ENCODE measurements around the gene CDX1.
A peak's percentile ranks its signal among the peaks of the same experiment; 100 is the strongest.

Gene CDX1

GRCh38 chr5:150208187-150209098, 41.9 kb downstream of the CDX1 start:
- no peak for DNase-seq (ENCODE audit: low spot score)

GRCh38 chr5:150209099-150209635, 42.6 kb downstream of the CDX1 start:
- DNase-seq (ENCODE audit: low spot score), result no peak

DNA sequence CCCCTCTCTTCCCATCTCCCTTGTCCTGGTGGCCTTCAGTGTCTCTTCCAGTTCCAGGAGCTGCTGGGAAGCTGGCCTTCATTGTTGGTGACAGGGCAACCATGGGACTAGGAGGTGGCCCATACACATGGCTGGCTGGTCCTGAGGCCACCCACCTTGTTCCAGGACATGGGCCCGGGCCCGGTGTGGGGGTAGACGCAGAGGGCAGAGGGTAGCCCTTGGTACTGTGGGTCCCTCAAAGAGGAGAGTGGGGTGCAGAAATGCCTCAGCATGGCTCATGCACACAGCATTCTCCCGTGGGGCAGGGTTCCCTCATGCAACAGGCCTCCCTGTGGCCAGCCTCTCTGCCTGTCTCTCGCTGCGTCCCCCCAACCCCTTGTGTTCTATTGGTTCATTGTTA, 44.1 kb downstream of the CDX1 start:
- no peak for DNase-seq (ENCODE audit: low spot score)

DNA sequence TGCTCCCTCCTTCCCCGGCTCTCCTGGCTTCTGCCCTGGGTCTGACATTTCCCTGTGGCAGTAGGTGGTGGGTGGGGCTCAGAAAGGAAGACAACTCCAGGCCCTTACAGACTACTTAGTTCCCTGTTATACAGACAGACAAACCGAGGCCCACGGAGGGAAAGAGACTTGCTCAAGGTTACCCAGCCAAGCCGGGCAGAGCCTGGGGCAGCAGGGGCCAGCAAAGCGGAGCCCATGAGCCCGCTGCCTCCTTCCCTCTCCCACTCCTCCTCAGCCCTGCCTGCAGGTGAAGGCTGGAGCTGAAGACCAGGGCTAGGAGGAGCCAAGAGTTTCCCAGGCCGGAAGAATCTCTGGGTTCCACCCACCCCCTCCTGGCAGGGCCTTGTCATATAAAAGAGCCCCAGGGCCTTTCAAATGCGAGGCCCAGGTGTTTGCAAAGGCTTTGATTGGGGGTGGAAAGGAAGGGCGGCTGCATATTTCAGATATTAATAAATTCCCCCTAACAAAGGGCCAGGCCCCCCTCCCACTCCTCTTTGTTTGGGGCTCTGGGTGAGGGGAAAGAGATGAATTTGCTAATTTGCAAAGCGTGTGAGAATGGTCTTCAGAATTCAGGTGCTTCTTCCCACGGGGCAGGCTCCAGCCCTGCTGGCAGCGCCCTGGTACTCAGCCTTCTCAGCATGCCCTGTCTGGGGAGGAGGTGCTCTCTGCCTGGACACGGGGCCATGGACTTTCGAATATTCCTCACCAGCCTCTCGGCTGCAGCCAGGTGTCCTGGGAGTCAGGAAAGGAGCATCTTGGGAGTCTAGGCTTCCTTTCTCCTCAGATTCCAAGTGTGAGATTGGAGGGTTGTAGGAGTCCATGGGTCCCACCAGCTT, 44.8 kb downstream of the CDX1 start:
- no peak for DNase-seq (ENCODE audit: low spot score)

DNA sequence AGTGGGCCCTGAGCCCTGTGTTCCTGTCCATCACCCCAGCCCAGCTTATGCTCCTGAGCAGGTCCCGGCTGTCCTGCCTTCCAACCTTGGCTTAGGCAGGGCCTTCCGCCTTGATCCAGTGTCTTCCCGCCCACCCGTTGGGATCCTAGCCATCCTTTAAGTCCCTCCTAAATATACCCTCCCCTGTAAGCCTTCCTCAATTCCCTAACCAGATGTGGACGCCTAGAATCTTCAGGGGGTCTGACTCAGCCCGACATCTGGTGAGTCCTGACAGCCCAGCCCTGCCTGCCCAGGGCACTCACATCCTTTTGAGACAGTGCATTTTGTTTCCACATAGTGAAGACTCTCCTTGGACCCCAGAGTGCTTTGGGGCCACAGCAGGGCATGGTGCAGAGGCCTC, 47.0 kb downstream of the CDX1 start:
- no peak for DNase-seq (ENCODE audit: low spot score)

- DNase-seq (ENCODE audit: low spot score), result no peak
Measured at GRCh38 chr5:150214289-150214688, 47.7 kb downstream of the CDX1 start.

DNA sequence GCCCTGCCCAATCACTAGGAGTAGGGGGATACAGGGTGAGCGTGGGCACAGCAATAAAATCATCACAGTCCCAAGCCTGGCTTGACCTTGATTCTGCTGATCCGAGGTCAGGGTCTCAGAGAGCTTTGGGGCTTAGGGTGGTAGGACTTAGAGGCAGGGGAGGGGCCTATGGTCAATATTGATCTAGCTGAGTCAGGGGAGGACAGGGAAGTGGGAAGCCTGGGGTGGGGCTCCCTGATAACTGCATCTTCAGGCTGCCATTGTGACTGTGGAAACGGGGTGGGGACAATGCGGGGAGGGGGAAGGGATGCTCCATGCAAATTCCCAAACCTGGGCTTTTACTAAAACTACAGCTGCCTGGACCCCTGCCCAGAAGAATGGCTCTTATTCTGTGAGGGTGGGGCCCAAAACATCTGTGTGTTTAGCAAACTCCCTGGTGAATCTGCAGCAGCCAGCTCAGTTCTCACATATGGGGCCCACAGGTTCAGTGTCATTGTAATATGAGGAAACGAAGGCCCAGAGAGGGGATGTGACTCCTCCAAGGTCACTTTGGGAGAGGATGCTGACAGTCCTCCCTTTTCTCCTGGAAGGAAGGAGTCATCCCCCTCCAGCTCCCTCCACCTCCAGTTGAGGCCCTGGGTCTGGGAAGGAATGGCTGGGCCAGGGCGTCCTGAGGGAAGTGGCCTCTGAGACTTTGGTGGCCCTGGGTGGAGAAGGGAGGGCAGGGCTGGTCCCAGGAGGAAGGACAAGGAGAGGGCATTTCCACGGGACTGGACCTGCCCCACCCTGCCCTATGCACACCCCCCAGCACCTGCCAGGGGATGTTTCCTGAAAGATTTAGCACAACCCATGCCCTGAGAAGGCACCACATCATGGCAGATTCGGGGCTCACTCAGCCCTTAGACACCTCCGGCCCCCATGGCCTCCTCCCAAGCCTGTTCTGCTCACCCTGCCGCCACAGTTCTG, 49.7 kb downstream of the CDX1 start:
- no peak for DNase-seq (ENCODE audit: low spot score)

DNA sequence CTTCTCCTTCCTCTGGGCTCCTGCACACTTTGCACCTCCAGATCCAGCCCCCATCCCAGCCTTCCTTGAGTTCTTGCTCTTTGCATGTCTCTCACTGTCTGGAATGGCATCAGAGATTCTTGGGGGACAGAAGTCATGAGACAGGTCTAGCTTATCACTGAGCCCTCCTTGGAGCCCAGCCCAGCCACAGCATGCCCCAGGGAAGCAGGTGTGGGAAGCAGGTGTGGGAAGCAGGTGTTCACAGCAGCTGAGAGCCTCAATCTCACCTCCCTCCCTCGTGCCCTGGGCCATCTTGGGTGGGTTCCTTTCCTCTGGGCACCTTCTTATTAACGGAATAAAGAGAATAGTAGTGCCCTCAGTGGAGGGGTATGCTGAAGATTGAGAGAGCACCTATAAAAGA, 50.5 kb downstream of the CDX1 start:
- DNase-seq (ENCODE audit: low spot score), result no peak

DNA sequence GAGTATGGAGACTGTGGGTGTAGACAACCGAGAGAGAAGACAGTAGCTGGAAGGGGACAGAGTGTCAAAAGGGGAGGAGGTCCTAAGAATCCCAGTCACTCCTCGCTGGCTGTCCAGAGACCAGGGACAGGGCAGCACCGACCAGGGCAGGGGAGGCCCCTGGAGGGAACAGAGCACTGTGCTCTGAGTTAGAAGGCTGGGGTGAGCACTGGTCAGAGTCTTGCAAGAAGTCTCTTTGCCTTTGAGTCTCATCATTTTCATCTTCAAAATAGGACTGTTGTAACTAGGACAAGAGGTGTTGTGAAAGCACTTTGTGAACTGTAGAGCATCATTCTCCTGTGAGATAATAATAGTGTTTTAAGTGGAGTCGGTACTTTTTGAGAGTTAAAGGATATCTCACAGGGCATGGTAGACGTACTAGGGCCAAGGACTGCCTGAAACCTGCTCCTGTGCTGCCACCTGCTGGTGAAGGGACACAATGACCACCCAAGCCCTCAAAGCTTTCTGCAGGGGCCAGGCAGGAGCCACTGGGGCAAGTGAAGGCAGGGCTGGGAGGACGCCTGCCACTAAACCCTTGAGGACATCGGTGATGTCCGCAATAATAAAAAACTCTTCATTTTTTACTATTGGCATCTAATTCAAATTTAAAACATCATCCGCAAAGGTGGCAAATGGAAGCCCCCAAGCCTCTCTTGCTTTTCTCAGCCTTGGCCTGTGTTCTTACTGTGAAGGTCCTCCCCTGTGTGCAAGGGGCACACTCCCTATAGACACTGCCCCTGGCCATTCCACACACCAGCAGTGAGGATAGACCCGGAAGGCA, 51.5 kb downstream of the CDX1 start:
- DNase-seq (ENCODE audit: low spot score), result peak; percentile 76

GRCh38 chr5:150218693-150219035, 52.1 kb downstream of the CDX1 start:
- no peak for DNase-seq (ENCODE audit: low spot score)

GRCh38 chr5:150219142-150219541, 52.6 kb downstream of the CDX1 start:
- no peak for DNase-seq (ENCODE audit: low spot score)

DNA sequence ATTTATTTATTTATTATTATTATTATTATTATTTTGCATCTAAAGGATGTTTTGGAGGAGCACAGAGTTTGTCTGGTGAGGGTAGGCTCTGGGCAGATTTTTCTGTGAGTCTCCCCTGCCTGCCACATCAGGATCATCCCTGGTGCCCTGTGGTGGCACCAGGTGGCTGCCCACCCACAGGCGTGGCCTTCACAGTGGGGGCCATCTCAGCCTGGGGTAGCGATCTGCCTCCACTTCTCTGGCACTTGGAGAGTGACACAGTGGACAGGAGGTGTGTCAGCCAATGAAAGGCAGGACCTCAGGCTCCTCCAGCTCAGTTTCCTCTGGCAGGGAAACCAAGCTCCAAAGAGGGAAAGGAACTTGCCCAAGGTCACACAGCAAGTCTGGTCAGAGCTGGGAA, 53.3 kb downstream of the CDX1 start:
- DNase-seq (ENCODE audit: low spot score), result no peak

DNA sequence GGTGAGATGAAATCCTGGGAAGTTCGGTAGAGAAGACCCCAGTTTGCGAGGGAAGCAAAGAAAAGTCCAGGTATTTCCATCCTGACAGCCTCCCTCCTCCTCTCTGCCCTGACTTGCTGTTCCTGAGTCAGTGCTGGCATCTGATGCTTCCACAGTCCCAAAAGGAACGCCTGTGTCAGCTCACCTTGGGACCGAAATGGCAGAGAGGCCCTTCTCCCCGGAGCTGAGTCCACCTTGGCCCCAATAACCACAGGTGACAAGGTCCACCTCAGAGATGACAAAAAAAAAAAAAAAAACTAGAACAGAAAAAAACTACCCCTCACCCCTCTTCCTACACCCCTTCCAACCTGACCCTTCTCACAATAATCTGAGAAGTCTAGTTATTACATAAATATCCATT, 54.9 kb downstream of the CDX1 start:
- no peak for DNase-seq (ENCODE audit: low spot score)

DNA sequence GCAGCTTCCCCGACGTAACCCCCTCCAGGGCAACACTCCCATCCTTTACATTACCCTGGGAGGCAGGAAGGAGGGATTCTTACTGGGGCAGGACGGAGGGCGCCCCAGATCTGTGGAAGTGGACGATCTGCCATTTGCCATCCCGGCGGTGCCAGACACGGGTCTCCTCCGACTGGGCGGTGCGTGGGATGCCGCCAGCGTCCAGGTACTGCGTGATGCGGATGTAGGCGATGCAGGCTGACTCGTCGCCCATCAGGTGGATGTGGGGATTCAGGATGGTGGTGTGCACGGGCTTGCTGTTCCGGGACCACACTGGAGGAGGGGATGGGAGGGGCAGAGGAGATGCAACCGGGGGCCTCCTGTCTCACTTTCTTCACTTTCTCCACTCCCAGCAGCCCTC, 56.3 kb downstream of the CDX1 start:
- DNase-seq (ENCODE audit: low spot score), result no peak

DNA sequence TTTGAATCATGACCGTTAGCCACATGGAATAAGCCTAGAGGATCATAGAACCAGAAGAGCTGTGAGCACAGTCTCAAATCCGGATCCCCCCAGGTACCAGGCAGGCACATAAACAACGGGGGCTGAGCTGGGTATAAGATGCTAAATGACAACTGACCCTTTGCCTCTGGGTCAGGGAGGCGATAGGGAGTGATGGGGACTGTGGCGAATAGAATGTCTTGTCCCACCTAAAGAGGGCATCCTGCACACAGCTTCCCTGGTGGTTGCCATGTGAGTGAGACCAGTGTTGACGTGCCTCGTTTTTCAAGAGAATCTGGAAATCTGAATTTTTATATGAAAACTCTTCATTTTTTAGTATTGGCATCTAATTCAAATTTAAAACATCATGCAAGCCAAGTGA, 56.9 kb downstream of the CDX1 start:
- no peak for DNase-seq (ENCODE audit: low spot score)

DNA sequence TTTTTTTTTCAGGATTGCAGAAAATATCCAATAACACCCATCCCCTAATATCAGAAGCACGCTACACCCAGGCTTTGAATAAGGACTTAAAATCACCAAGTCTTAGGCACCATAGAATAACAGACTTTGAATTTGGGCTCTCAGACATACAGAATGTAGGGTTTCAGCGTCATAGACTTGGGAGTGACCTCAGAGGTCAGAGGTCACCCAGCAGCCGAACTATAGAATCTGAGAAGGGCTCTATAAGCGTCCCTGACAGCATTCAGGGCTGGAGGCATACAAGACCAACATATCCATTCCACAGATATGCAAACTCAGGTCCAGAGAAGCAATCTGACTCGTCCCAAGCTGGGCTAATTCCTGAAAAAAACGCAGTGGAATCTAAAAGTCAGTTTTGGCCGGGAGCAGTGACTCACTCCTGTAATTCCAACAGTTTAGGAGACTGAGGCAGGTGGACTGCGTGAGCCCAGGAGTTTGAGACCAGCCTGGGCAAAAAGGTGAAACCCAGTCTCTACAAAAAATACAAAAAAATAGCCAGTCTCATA, 58.0 kb downstream of the CDX1 start:
- DNase-seq (ENCODE audit: low spot score), result no peak

GRCh38 chr5:150227036-150227435, 60.5 kb downstream of the CDX1 start:
- DNase-seq (ENCODE audit: low spot score), result no peak

DNA sequence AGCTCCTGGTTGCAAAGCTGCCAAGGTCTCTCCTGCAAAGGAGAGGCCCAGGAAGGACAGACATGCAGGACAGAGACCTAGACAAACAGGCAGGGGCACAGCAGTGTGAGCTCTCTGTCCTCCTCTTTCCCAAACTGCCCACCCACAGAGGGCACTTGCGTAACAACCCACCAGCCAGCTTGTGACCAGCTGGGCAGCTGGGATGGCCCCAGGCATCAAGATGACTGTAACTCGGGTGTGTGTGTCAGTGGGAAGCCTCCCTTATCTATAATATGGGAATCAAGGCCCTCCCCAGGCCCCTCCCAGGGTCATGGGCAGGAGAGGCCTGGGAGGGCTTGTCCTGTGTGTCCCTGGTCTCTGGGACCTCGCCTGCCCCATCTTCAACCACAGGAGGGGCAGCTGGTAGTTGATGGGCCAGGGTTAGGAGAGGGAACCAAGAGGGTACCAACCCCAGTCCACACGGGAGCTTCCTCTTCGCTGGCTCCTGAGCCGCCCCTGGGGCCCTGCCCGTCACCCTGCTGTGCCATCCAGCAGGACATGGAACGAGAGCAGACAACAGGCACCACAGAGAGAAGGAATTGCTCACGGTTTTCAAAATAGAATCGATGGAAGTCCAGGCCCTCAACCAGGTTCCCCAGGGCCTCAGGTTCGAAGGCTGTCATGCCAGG, 61.2 kb downstream of the CDX1 start:
- no peak for DNase-seq (ENCODE audit: low spot score)

DNA sequence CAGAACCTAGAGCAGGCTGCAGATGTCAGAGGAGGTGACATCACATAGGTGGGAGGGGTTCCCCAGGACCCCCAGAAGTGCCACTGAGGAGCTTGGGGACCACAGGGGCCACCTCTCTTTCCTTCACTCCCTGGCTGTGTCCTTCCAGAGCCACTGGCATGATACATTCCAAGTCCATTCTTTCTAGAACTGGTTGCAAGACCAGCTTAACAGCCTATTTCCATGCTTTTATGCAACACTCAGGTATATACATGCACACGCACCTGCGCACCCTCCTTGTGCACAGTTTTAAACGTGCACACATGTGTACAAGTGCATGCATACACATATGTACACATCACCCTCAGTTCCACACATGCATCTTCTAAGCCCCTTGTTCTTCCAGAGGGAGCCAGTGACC, 63.0 kb downstream of the CDX1 start:
- DNase-seq (ENCODE audit: low spot score), result no peak

- DNase-seq (ENCODE audit: low spot score), result peak; percentile 76
Measured at GRCh38 chr5:150230842-150231241, 64.3 kb downstream of the CDX1 start.
